ENCODE results near the gene PRKCG. TPM values are rescaled to one million over a fixed set of nuclear protein-coding genes. Genes with fewer than 3 reads are reported as not detected.

The PRKCG gene
- total RNA-seq, 1 donor from 2014 or later, result 0.51 TPM

DNA sequence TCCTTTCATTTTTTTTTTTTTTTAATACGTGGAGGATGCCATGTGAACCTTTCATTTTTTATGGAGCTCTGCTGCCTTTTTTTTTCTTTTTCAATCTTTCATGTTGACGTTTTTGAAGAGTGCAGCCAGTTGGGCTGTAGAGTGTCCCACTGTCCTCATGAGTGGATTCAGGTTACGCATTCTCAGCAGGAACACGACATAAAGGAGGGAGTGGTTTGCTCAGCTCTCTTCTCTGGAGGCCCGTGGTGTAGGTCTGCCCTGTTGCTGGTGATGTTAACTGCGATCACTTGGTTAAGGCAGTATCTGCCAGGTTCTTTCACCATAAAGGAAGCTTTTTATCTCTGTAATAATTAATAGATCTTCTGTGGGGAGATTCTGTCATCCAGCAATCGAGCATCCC lies 54.0 kb downstream of the PRKCG start:
- H3K4me3 Mint-ChIP-seq, result no peak overlapping the region
- no peak overlapping the region for H3K4me3 ChIP-seq

DNA sequence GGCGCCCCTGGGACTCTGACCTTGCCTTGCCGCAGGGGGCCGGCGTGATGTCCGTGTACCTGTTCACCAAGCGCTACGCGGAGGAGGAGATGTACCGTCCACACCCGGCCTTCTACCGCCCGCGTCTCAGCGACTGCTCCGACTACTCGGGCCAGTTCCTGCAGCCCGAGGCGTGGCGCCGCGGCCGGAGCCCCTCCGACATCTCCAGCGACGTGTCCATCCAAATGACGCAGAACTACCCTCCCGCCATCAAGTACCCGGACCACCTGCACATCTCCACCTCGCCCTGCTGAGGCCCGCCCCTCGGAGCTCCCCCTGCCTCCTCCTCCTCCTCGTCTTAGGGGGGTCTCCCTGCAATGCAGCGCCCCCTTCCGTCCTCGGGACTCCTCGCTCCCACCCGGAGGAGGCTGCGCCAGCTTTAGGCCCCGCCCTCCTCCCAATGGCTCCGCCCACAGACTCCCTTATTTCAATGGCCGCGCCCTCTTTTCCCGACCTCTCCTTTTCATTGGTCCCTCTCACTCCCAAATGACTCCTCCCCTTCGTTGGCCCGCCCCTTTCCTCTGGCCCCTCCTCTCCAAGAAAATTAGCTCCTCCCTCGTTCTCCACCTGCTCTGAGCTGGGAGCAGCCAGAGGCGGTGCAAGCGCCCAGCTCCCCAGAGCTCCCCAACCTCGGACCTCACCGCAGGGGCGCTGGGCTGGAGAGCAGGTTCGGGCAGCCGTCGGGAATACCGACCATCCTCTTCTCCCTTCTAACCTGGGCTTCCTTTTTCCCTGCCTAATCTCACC lies 60.2 kb downstream of the PRKCG start:
- no peak for TF ChIP-seq EZH2phosphoT487 (IDR thresholded peaks at IDR 0.05)
- TF ChIP-seq EZH2 (IDR thresholded peaks at IDR 0.05), result no peak
- TF ChIP-seq, protein P1, sequence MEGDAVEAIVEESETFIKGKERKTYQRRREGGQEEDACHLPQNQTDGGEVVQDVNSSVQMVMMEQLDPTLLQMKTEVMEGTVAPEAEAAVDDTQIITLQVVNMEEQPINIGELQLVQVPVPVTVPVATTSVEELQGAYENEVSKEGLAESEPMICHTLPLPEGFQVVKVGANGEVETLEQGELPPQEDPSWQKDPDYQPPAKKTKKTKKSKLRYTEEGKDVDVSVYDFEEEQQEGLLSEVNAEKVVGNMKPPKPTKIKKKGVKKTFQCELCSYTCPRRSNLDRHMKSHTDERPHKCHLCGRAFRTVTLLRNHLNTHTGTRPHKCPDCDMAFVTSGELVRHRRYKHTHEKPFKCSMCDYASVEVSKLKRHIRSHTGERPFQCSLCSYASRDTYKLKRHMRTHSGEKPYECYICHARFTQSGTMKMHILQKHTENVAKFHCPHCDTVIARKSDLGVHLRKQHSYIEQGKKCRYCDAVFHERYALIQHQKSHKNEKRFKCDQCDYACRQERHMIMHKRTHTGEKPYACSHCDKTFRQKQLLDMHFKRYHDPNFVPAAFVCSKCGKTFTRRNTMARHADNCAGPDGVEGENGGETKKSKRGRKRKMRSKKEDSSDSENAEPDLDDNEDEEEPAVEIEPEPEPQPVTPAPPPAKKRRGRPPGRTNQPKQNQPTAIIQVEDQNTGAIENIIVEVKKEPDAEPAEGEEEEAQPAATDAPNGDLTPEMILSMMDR (IDR thresholded peaks at IDR 0.05), result peak; percentile 73
- no peaks in the 10 kb centered on the region for H3K9me3 ChIP-seq (ENCODE audit: low read depth)
- H3K27me3 ChIP-seq, result peaks cover 19% of the 10 kb centered on the region
- H4K20me1 ChIP-seq (ENCODE audit: low read depth), result no peaks in the 10 kb centered on the region
- no peak overlapping the region for H3K27ac Mint-ChIP-seq
- H3K4me3 Mint-ChIP-seq, result no peak overlapping the region
- no peak overlapping the region for H3K27ac ChIP-seq
- peak overlapping the region; percentile 46 for H3K4me3 ChIP-seq
- peaks cover 5% of the 10 kb centered on the region for H3K9me3 Mint-ChIP-seq
- H3K4me1 Mint-ChIP-seq, result peaks cover 6% of the 10 kb centered on the region
- H3F3A ChIP-seq (ENCODE audit: low read depth), result peaks cover 8% of the 10 kb centered on the region
- peaks cover 3% of the 10 kb centered on the region for H3K4me1 ChIP-seq
- no peak overlapping the region for H3K9ac ChIP-seq
- peaks cover 32% of the 10 kb centered on the region for H3K36me3 Mint-ChIP-seq
- H3K4me2 ChIP-seq, result peak overlapping the region; percentile 78
- peak; percentile 96 for DNase-seq (ENCODE audit: low spot score)
- no peaks in the 10 kb centered on the region for H3K36me3 ChIP-seq
- H2AFZ ChIP-seq (replicated peaks), result no peak overlapping the region
- H3K27me3 Mint-ChIP-seq (ENCODE audit: insufficient read depth, low read depth), result peaks cover 5% of the 10 kb centered on the region
- H3K79me2 ChIP-seq (ENCODE audit: low read depth), result no peaks in the 10 kb centered on the region

More for the DNA sequence above, 54.0 kb downstream of the PRKCG start:
- TF ChIP-seq EZH2phosphoT487 (IDR thresholded peaks at IDR 0.05), result no peak
- no peak for TF ChIP-seq EZH2 (IDR thresholded peaks at IDR 0.05)
- TF ChIP-seq, protein P1 (IDR thresholded peaks at IDR 0.05), result no peak
- Histone ChIP-seq H3K9ac (no peak overlapping the region), H3K4me1 (peaks cover 6% of the 10 kb centered on the region), H3K27ac (no peak overlapping the region), H3K27me3 (no peaks in the 10 kb centered on the region), H3K9me3 (ENCODE audit: low read depth) (no peaks in the 10 kb centered on the region), H3K4me2 (peak overlapping the region; percentile 27), H4K20me1 (ENCODE audit: low read depth) (peaks cover 3% of the 10 kb centered on the region), H3K36me3 (no peaks in the 10 kb centered on the region), H2AFZ (replicated peaks) (no peak overlapping the region), H3K79me2 (ENCODE audit: low read depth) (no peaks in the 10 kb centered on the region), H3F3A (ENCODE audit: low read depth) (no peaks in the 10 kb centered on the region)
- Mint-ChIP-seq H3K27ac (no peak overlapping the region), H3K27me3 (ENCODE audit: insufficient read depth, low read depth) (peaks cover 2% of the 10 kb centered on the region), H3K9me3 (peaks cover 2% of the 10 kb centered on the region), H3K4me1 (peaks cover 6% of the 10 kb centered on the region), H3K36me3 (peaks cover 38% of the 10 kb centered on the region)
- DNase-seq (ENCODE audit: low spot score), result peak; percentile 36

DNA sequence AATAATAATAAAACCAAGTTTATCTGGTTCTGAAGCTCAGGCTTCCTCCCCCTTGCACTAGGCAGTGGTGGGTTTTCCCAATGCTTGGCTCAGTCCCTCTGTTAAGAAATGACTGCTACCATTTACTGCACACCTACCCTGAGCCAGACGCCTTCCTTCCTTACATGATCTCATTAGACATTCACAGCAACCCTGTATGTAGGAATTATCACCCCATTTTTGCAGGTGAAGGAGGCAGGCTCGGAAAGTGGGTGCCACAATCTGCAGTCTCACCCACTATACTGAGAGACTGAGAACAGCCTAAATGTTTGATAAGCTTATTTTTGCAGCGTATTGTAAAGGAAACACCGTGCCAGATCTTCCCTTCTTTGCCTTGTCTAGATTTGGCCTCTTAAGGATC lies 62.4 kb downstream of the PRKCG start:
- Histone ChIP-seq H3K36me3 (no peaks in the 10 kb centered on the region), H3K4me1 (peaks cover 3% of the 10 kb centered on the region), H4K20me1 (ENCODE audit: low read depth) (no peaks in the 10 kb centered on the region), H3K27me3 (peaks cover 19% of the 10 kb centered on the region), H2AFZ (replicated peaks) (no peak overlapping the region), H3K27ac (no peak overlapping the region), H3K9ac (no peak overlapping the region), H3K4me3 (no peak overlapping the region), H3K79me2 (ENCODE audit: low read depth) (no peaks in the 10 kb centered on the region), H3F3A (ENCODE audit: low read depth) (peaks cover 8% of the 10 kb centered on the region), H3K9me3 (ENCODE audit: low read depth) (no peaks in the 10 kb centered on the region), H3K4me2 (no peak overlapping the region)
- Mint-ChIP-seq H3K4me1 (peaks cover 6% of the 10 kb centered on the region), H3K27ac (peak overlapping the region; percentile 31), H3K4me3 (no peak overlapping the region), H3K36me3 (peaks cover 22% of the 10 kb centered on the region), H3K27me3 (ENCODE audit: insufficient read depth, low read depth) (peaks cover 9% of the 10 kb centered on the region), H3K9me3 (peaks cover 5% of the 10 kb centered on the region)
- TF ChIP-seq, protein P1 (IDR thresholded peaks at IDR 0.05), result no peak
- TF ChIP-seq EZH2phosphoT487 (IDR thresholded peaks at IDR 0.05) (no peak), EZH2 (IDR thresholded peaks at IDR 0.05) (no peak)
- DNase-seq (ENCODE audit: low spot score), result no peak
